ENCODE results near the gene ABHD16B. TPM values are rescaled to one million over a fixed set of nuclear protein-coding genes. Genes with fewer than 3 reads are reported as not detected.

ABHD16B gene
- total and polyA plus RNA-seq, 2 of the 13 experiments (the other 11 are each of a cell fraction or from before 2014, with no cell fraction given), result not detected

- TF ChIP-seq, protein P1, sequence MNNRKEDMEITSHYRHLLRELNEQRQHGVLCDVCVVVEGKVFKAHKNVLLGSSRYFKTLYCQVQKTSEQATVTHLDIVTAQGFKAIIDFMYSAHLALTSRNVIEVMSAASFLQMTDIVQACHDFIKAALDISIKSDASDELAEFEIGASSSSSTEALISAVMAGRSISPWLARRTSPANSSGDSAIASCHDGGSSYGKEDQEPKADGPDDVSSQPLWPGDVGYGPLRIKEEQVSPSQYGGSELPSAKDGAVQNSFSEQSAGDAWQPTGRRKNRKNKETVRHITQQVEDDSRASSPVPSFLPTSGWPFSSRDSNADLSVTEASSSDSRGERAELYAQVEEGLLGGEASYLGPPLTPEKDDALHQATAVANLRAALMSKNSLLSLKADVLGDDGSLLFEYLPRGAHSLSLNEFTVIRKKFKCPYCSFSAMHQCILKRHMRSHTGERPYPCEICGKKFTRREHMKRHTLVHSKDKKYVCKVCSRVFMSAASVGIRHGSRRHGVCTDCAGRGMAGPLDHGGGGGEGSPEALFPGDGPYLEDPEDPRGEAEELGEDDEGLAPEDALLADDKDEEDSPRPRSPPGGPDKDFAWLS (CRISPR knock-in tag; IDR thresholded peaks at IDR 0.05; ENCODE audit: borderline replicate concordance), result no peak
- TF ChIP-seq ZSCAN12 (CRISPR knock-in tag; IDR thresholded peaks at IDR 0.05) (no peak; the same call in 1 of the 2 replicates), ZFP36L1 (CRISPR knock-in tag; IDR thresholded peaks at IDR 0.05) (no peak), MAZ (IDR thresholded peaks at IDR 0.05; ENCODE audit: borderline replicate concordance, low read depth, low read length) (peak; percentile 67; the same call in 1 of the 2 replicates), MAZ (CRISPR knock-in tag; IDR thresholded peaks at IDR 0.05; ENCODE audit: low read depth) (peak; percentile 81), ARNT (IDR thresholded peaks at IDR 0.05) (no peak), AHDC1 (CRISPR knock-in tag; IDR thresholded peaks at IDR 0.05; ENCODE audit: borderline replicate concordance) (no peak), NCOR1 (IDR thresholded peaks at IDR 0.05; ENCODE audit: borderline replicate concordance, low read length) (no peak), TBL1XR1 (IDR thresholded peaks at IDR 0.05; ENCODE audit: borderline replicate concordance, low read length, partially characterized antibody) (no peak), ZNF253 (CRISPR knock-in tag; IDR thresholded peaks at IDR 0.05; ENCODE audit: borderline replicate concordance) (no peak), XRCC5 (optimal IDR thresholded peaks at IDR 0.05; ENCODE audit: low read length) (peak; percentile 86), EEA1 (CRISPR knock-in tag; IDR thresholded peaks at IDR 0.05; ENCODE audit: borderline replicate concordance) (peak; percentile 25; the same call in 1 of the 2 replicates), REPIN1 (CRISPR knock-in tag; IDR thresholded peaks at IDR 0.05; ENCODE audit: borderline replicate concordance, low read depth) (0 out of 2 replicates have a peak, but pooled peaks have one; percentile 30), ZBTB4 (CRISPR knock-in tag; IDR thresholded peaks at IDR 0.05; ENCODE audit: borderline replicate concordance) (peak; percentile 48; the same call in 1 of the 2 replicates), ELF3 (CRISPR knock-in tag; IDR thresholded peaks at IDR 0.05) (peak; percentile 64), CCAR2 (optimal IDR thresholded peaks at IDR 0.05; ENCODE audit: low read depth, low read length) (no peak), HNRNPK (IDR thresholded peaks at IDR 0.05; ENCODE audit: low read depth, low read length, poor library complexity, severe bottlenecking) (peak; percentile 36), RXRB (CRISPR knock-in tag; IDR thresholded peaks at IDR 0.05; ENCODE audit: borderline replicate concordance) (peak; percentile 61)
Measured at GRCh38 chr20:63894358-63895201, 33.3 kb downstream of the ABHD16B start, which contains the start of gene DNAJC5 (continued).

All from HepG2 (cell line).